T-helper 2 cell treated with Interferon-gamma antibody and Interleukin-4, amounts not matched to agents 5 μg/mL and 100 μg/mL, for 36 hours (primary cell): ENCODE data around the gene CNPY3.
A peak's percentile ranks its signal among the peaks of the same experiment; 100 is the strongest.

Experiments
- DNase-seq: peaks from one replicate; pipeline ENCODE4 v3.0.0; 2021; ENCODE audit warnings: low spot score
- H3K27ac Mint-ChIP-seq: one replicate; pipeline ENCODE4 v1.8.0; 2021; ENCODE audit warnings: mild to moderate bottlenecking, mixed read lengths
- H3K27me3 Mint-ChIP-seq: one replicate; pipeline ENCODE4 v1.8.0; 2021; ENCODE audit warnings: low read depth, mixed read lengths
- H3K36me3 Mint-ChIP-seq: one replicate; pipeline ENCODE4 v1.8.0; 2021; ENCODE audit warnings: low read depth, mixed read lengths
- H3K4me1 Mint-ChIP-seq: one replicate; pipeline ENCODE4 v1.8.0; 2021; ENCODE audit warnings: low read depth, mixed read lengths
- H3K4me3 Mint-ChIP-seq: one replicate; pipeline ENCODE4 v1.8.0; 2022; ENCODE audit warnings: mild to moderate bottlenecking, moderate library complexity, mixed read lengths
- H3K9me3 Mint-ChIP-seq: one replicate; pipeline ENCODE4 v1.8.0; 2021; ENCODE audit warnings: mixed read lengths

The CNPY3 gene

DNA sequence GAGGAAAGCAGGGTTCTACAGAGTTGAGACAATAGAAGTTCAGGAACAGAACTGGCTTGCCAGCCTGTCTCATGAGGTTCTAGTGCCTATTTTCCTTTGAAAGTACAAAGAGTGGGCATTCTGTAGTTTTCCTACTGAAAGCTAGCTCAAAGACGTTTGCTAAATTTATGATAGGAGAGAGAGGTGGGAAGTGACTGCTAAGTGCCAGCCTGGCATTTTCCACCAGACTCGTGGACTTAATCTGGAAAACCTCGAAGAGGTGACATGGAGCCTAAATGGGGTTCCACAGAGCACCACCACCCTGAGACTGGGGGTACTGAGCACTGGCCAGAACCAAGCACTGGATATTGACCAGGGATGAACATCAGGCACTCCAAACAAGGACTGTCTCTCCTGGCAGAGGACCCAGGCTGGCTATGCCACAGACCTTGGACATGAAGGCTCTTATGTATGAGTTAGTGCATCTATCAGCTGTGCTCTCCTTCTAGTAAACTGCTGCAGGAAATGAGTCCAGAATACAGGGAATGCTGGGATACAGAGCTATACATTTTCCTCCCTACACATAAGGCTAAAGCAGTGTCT, 42.6 kb downstream of the CNPY3 start:
- no peak for DNase-seq
- Mint-ChIP-seq H3K4me1 (peaks cover 5% of the 10 kb centered on the region), H3K27me3 (no peaks in the 10 kb centered on the region), H3K27ac (no peak overlapping the region), H3K36me3 (peaks cover 22% of the 10 kb centered on the region), H3K9me3 (no peaks in the 10 kb centered on the region), H3K4me3 (no peak overlapping the region)

GRCh38 chr6:42973926-42974325, 44.6 kb downstream of the CNPY3 start:
- peak overlapping the region; percentile 11 for H3K27ac Mint-ChIP-seq
- no peak for DNase-seq
- H3K9me3 Mint-ChIP-seq: no peaks in the 10 kb centered on the region
- peaks cover 10% of the 10 kb centered on the region for H3K4me1 Mint-ChIP-seq
- H3K4me3 Mint-ChIP-seq: no peak overlapping the region
- H3K27me3 Mint-ChIP-seq: no peaks in the 10 kb centered on the region
- H3K36me3 Mint-ChIP-seq: peaks cover 23% of the 10 kb centered on the region

GRCh38 chr6:42974919-42975505, 45.7 kb downstream of the CNPY3 start:
- Mint-ChIP-seq H3K27me3 (no peaks in the 10 kb centered on the region), H3K9me3 (no peaks in the 10 kb centered on the region), H3K36me3 (peaks cover 22% of the 10 kb centered on the region), H3K27ac (no peak overlapping the region), H3K4me3 (no peak overlapping the region), H3K4me1 (peaks cover 20% of the 10 kb centered on the region)
- no peak for DNase-seq

DNA sequence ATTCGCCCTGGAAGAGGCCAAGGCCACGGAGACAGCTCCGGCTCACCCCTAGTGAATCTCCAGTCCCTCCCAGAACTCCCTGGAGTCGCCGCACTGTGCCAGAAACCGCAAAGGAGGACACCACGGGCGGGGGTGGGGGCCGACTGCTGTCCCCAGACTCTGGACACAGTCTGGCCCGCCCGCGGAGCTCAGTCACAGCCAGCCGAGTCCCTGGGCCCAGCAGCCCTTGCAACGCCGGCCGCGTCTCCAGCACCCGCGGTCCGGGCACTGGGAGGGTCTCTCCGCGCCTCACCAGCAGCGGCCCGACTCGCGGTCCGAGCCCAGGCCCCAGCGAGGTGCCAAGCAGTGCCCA, 49.2 kb downstream of the CNPY3 start:
- H3K27ac Mint-ChIP-seq: peak overlapping the region; percentile 85
- H3K4me1 Mint-ChIP-seq: peaks cover 19% of the 10 kb centered on the region
- peak; percentile 10 for DNase-seq
- H3K27me3 Mint-ChIP-seq: no peaks in the 10 kb centered on the region
- H3K9me3 Mint-ChIP-seq: no peaks in the 10 kb centered on the region
- H3K4me3 Mint-ChIP-seq: peak overlapping the region; percentile 93
- peaks cover 12% of the 10 kb centered on the region for H3K36me3 Mint-ChIP-seq

GRCh38 chr6:42978839-42979522, 49.7 kb downstream of the CNPY3 start, which contains the start of gene PEX6:
Gene PEX6, minus strand, starts transcription at chr6:42979181. Its CDS starts 31 bp downstream, at chr6:42979150.
- Mint-ChIP-seq H3K4me3 (peak within 1 kb of the TSS; percentile 95), H3K27me3 (no peaks in the 10 kb centered on the region), H3K36me3 (peaks cover 12% of the 10 kb centered on the region), H3K9me3 (no peaks in the 10 kb centered on the region), H3K27ac (peak within 1 kb of the TSS; percentile 98), H3K4me1 (peaks cover 23% of the 10 kb centered on the region)
- DNase-seq: peak; percentile 92

GRCh38 chr6:42979523-42980177, 50.4 kb downstream of the CNPY3 start:
- Mint-ChIP-seq H3K9me3 (no peaks in the 10 kb centered on the region), H3K4me3 (peak overlapping the region; percentile 95), H3K36me3 (peaks cover 12% of the 10 kb centered on the region), H3K4me1 (peaks cover 23% of the 10 kb centered on the region), H3K27ac (peak overlapping the region; percentile 98), H3K27me3 (no peaks in the 10 kb centered on the region)
- DNase-seq: no peak

- H3K27me3 Mint-ChIP-seq: no peaks in the 10 kb centered on the region
- H3K27ac Mint-ChIP-seq: peak overlapping the region; percentile 2
- H3K9me3 Mint-ChIP-seq: no peaks in the 10 kb centered on the region
- DNase-seq: no peak
- H3K4me3 Mint-ChIP-seq: no peak overlapping the region
- H3K36me3 Mint-ChIP-seq: peaks cover 9% of the 10 kb centered on the region
- H3K4me1 Mint-ChIP-seq: peaks cover 35% of the 10 kb centered on the region
Observed at GRCh38 chr6:42981836-42982235, 52.6 kb downstream of the CNPY3 start.

DNA sequence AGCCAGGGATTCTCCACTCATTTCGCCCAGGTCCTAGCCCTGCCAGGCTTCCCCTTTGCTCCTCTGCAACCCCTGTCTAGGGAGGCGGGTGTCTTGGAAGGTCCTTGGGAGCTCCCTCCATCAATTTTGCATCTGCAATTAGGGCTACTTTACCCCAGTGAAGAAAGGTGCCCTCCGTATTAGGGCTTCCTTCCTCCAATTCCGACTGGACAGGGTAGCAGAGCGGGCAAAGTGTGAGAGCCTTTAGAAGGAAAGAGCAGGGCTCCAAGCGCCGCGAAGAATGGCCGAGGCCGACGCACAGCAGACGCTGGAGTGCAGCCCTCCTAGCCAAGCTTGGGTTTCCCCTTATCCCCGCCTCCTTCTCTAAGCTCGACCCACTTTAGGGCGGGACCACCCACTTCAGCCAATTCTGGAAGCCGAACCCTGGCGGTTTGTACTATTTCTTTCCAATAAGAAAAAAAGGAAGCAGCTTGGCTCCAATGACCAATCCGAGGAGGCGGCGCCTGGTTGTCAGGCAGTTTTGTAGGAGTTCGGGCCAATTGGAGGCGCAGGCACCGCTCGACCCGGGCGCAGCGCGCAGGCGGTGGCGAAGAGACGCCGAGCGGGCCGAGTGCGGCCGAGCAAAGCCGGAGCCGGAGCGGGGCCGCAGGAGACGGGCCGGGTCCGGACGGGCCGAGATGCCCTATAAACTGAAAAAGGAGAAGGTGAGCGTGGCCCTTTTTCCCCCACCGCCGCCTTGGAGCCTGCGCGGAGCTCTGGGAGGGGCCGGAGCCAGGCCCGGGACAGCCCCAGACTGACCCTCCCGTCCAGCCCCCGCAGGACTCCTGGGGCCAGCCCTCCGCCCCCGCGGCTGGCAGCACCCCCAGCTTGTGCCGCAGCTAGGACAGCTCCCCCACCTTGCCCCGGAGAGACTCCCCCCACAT, 55.0 kb downstream of the CNPY3 start, which contains the start of gene PPP2R5D:
Gene PPP2R5D, plus strand, starts transcription at position 570 of the 923 bp plus-strand sequence. Its CDS starts 108 bp downstream, at position 678.
- Mint-ChIP-seq H3K27ac (peak within 1 kb of the TSS; percentile 90), H3K4me1 (peaks cover 41% of the 10 kb centered on the region), H3K27me3 (no peaks in the 10 kb centered on the region), H3K4me3 (peak within 1 kb of the TSS; percentile 94), H3K36me3 (peaks cover 11% of the 10 kb centered on the region), H3K9me3 (no peaks in the 10 kb centered on the region)
- peak; percentile 97 for DNase-seq

DNA sequence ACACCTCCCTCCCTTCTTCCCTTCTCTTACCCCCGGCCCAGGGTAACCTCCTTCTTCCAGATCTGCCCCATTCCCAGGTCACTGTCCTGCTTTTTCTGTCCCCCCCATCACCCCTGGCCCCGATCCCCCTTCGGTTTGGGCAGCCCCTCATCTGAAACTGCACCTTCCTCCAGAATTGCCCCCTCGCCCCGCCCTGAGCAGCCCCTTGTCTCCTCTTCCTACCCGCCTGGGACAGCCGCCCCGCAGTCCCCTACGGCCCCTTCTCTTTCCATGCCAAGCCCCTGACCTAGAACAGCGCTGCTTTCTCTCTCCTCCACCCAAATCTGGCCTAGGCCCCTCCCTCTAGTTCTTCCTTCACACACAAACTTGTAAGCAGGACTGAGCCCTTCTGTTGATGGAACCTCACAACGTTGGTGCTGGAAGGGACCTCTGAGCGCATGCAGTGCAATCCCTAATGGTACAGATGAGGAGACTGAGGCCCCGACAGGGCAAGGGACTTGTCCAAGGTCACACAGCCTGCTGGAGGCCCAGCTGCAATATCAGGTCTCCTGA, 55.7 kb downstream of the CNPY3 start:
- DNase-seq: peak; percentile 14
- Mint-ChIP-seq H3K4me1 (peaks cover 35% of the 10 kb centered on the region), H3K4me3 (peak overlapping the region; percentile 94)

GRCh38 chr6:42987533-42988451, 58.5 kb downstream of the CNPY3 start:
- no peak overlapping the region for H3K4me3 Mint-ChIP-seq
- peak overlapping the region; percentile 6 for H3K27ac Mint-ChIP-seq
- H3K36me3 Mint-ChIP-seq: peaks cover 25% of the 10 kb centered on the region
- no peaks in the 10 kb centered on the region for H3K9me3 Mint-ChIP-seq
- no peak for DNase-seq
- no peaks in the 10 kb centered on the region for H3K27me3 Mint-ChIP-seq
- H3K4me1 Mint-ChIP-seq: peaks cover 35% of the 10 kb centered on the region

More for the DNA sequence above, 55.7 kb downstream of the CNPY3 start:
- Mint-ChIP-seq H3K27ac (peak overlapping the region; percentile 90), H3K36me3 (peaks cover 18% of the 10 kb centered on the region), H3K9me3 (no peaks in the 10 kb centered on the region), H3K27me3 (no peaks in the 10 kb centered on the region)

DNA sequence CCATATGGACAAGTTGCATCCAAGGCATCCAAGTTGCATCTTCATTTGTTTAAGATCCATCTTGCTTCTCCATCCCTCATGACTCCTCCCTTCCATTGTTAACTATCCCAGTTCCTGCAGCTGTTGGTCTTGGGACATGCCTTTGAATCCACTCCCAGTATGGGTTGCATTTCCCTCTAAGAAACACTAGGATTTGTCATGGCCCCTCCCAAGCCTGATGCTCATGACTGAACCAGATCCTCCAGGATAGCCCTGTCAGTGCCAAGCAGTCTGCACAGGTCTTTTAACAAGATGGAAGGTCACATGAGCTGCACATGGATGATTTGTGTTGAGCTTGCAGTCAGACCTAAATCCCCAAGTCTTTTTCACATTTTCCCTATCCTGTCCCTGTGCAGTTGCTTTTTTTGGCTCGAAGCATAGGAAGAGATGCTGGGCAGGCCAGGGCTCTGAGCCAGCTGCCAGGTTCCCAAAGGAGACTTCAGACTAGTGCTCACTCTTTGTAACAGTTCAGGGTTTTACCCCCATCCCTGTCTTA, 59.3 kb downstream of the CNPY3 start:
- Mint-ChIP-seq H3K4me1 (peaks cover 35% of the 10 kb centered on the region), H3K36me3 (peaks cover 26% of the 10 kb centered on the region), H3K27ac (no peak overlapping the region), H3K4me3 (no peak overlapping the region), H3K27me3 (no peaks in the 10 kb centered on the region), H3K9me3 (no peaks in the 10 kb centered on the region)
- DNase-seq: no peak
